ENCODE measurements around the gene CTNND2.

DNA sequence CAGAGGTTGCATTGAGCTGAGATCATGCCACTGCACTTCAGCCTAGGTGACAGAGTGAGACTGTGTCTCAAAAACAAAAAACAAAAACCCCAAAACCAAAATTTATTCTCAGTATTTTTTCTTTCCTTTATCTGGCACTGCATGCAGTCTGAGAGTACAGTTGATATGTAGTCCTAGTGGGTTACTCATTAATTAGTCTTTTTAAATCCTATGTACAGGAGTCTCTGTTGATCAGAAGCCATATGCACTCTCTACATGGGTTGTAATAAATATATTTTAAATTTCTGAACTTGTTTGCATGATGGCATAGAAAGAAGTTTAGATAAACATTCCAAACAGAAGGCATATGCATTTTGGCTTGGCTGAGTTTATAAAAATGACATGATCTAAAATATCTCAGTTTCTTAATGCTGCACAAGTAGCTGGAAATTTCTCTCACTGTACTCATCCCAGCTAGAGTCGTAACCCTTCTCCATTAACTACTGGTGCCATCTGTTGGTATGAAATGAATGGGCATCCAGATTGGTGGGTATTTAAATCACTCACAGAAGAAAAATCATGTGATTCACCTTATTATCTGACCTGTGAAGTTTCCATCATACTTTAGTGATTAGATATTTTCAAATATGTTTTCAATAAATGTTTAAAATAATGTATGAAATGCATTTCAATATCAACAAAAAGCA is 284.8 kb downstream of the CTNND2 start:
- TF ChIP-seq, protein P1, sequence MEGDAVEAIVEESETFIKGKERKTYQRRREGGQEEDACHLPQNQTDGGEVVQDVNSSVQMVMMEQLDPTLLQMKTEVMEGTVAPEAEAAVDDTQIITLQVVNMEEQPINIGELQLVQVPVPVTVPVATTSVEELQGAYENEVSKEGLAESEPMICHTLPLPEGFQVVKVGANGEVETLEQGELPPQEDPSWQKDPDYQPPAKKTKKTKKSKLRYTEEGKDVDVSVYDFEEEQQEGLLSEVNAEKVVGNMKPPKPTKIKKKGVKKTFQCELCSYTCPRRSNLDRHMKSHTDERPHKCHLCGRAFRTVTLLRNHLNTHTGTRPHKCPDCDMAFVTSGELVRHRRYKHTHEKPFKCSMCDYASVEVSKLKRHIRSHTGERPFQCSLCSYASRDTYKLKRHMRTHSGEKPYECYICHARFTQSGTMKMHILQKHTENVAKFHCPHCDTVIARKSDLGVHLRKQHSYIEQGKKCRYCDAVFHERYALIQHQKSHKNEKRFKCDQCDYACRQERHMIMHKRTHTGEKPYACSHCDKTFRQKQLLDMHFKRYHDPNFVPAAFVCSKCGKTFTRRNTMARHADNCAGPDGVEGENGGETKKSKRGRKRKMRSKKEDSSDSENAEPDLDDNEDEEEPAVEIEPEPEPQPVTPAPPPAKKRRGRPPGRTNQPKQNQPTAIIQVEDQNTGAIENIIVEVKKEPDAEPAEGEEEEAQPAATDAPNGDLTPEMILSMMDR (conservative IDR thresholded peaks at IDR 0.05 in 1 of 2, IDR thresholded peaks at IDR 0.05 in 1 of 2; ENCODE audit: extremely low read depth in 1 of 2, insufficient read depth in 1 of 2, low read depth in 1 of 2, low read length in 2 of 2): no peak
- TF ChIP-seq EZH2 (IDR thresholded peaks at IDR 0.05; ENCODE audit: borderline replicate concordance, low read length): no peak
